Melanocyte of skin (primary cell): ENCODE data around the gene RNASE8. TPM values are rescaled to one million over a fixed set of nuclear protein-coding genes. Genes with fewer than 3 reads are reported as not detected.

Experiments
- total RNA-seq, 2 donors: library from RNA; depleted of rRNA; stranded (reverse); fragments of >200 nt; gene quantifications; 2 replicates each; pipeline ENCODE4 v1.2.3, GENCODE V29; 2012

The RNASE8 gene, protein sequence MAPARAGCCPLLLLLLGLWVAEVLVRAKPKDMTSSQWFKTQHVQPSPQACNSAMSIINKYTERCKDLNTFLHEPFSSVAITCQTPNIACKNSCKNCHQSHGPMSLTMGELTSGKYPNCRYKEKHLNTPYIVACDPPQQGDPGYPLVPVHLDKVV
- total RNA-seq: not detected

DNA sequence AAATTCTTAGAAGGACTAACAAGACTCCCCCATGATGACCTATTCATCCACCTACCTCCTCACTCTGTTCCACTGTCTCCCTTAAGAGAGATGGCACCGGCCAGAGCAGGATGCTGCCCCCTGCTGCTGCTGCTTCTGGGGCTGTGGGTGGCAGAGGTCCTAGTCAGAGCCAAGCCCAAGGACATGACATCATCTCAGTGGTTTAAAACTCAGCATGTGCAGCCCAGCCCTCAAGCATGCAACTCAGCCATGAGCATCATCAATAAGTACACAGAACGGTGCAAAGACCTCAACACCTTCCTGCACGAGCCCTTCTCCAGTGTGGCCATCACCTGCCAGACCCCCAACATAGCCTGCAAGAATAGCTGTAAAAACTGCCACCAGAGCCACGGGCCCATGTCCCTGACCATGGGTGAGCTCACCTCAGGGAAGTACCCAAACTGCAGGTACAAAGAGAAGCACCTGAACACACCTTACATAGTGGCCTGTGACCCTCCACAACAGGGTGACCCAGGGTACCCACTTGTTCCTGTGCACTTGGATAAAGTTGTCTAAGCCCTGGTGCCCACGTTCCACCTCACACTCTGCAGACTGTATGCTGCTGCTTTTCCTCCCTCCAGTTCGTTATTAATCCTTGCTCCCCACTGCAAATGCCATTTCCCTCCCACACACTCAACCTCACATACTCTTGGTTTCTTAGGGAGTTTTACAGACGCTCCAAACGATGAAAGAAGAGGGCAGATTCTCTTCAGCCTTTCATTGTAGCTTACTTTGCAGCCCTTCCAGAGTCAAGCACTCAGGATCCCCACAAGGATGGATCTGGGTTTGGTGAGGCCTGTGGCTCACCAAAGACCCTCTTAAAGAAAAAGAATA, at the start of gene RNASE8:
TSS of gene RNASE8 (plus strand) at position 20 of the 873 bp plus-strand sequence. CDS start at position 91, 71 bp downstream.

DNA sequence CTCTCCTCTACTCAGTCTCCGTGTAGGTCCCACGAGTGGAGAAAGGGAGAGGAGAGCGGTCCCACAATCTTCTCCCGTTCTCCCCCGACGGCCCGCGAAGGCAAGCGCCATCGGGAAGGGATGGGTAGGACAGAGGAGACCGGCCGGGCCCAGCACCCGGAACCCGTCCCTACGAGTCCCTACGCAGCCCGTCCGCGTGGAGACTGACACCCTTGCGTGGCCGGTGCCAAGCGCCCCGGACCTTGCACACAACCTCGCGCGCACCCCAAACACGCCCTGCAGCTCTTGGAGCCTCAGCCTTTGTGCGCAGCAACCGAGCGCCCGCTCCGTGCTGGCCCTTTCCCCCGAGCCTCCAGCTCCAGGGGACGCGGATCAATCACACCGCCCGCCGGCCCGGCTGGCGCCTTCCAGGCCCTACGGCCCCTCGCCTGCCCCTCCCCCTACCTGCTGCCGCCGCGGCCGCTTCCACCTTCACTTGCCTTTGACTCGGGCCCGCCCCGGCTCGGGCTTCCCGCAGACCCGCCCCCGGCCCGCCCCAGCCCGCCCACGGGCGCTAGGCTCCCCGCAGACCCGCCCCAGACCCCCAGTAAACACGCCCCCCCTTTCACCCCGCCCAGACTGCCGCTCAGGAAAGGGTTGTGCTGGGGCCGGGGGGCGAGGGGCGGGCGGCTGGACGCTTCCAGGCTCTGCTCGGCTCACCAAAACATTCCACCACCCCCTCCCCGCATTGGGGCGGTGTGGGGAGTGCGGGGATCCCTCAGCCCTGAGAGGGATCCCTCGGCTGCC, 32.8 kb upstream of the RNASE8 start, which contains the start of gene NDRG2:
TSS of gene NDRG2 (minus strand) at position 477 of the 786 bp plus-strand sequence. CDS start 1,746 bp downstream, outside the sequence.

DNA sequence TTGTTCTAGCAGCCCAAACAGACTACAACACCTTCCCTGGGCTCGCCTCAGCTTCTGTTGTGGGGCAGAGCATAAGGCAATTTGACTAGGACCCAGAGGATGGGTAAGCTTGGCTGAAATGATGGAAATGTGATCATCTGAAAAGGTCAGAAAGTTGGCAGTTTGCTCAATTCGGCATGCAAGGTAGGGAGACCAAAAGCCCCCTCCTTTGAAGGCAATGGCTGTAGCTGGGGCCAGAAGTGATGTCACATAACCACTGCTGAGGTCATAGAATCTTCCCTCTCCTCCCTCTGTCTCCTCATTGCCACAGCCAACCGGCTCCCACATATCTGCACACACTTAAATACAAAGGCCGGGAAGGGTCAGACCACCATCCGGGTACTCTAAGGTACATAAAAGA, 27.7 kb upstream of the RNASE8 start, which contains the start of gene TPPP2:
TSS of gene TPPP2 (plus strand) at position 301 of the 400 bp plus-strand sequence. CDS start 365 bp downstream, outside the sequence.

DNA sequence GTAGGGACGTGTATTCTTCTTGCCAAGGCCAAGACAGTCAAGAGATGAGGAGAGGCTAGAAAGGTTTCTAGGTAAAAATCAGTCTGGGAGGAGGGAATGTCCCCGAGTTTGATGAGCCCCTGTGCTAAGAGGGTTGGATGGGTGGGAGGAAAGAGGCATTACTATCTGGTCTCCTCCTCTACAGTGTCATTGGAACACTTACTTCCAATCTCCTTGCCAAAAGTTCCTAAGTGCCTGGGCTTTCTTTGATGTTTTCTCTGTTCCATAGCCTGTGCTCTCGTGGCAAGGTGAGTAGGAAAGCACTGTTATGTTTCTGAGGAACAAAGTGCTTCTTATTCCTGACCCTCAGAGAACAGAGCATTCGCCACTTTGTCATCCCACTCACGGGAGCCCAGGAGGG, 22.9 kb upstream of the RNASE8 start, which contains the start of gene RNASE13:
TSS of gene RNASE13 (minus strand) at position 101 of the 400 bp plus-strand sequence. CDS start 519 bp downstream, outside the sequence.

DNA sequence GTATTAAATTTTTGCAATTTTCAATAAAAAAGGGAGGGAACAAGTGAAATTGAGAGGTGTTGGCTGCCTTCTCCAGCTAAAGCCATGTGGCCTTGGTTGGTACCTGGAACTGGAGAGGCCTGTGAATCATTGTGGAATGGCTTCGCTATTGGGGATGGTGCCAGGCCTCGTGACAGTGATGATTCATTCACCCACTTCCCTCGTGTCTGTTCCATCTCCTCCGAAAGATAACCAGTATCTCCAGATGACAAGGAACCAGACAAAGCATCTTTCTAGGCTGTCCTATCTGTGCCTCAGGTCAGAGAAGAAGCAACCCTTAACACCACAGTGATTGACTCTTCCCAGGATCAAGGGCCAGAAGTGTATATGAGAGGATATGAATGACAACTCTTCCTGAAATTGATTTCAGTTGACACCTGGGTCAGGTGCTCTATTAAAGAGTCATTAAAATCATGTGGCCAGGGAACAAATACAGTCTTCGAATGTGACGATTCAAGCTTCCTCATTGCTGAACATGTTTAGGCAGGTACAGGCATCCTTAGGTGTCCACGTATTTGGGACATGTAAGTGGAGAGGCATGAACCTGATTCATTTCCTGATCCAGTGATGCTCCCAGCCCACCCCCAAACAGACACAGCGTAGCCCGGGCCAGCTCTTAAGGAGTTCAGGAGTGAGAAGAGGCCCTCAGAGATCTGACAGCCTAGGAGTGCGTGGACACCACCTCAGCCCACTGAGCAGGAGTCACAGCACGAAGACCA, 15.8 kb upstream of the RNASE8 start, which contains the start of gene RNASE7:
TSS of gene RNASE7 (plus strand) at position 687 of the 758 bp plus-strand sequence. CDS start 631 bp downstream, outside the sequence.

DNA sequence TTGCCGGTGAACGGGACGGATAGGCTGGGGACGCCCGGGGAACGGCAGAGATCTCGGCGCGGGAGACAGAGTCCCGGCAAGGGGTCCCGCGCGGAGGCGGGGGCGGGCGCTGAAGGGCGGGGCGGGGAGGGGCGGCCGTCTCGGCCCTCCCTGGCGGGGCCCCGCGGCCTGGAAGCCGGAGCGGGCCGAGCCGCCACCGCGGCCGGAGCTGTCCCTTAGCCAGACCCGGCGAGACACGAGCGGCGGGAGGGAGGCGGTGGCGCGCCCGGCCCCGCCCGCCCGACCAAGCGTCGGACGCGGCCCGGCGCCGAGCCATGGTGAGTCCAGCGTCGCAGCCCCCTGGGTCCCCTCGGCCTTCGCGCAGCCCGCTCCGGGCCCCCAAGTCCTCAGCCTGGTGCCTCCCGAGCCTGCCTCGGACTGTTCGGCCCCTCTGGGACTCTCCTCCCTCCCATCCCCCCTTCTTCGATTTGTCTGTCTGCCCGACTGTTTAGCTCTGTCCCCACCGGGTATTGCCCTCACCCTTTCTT, 12.5 kb downstream of the RNASE8 start, which contains the start of gene ARHGEF40:
TSS of gene ARHGEF40 (plus strand) at position 222 of the 527 bp plus-strand sequence. CDS start at position 315, 93 bp downstream.

DNA sequence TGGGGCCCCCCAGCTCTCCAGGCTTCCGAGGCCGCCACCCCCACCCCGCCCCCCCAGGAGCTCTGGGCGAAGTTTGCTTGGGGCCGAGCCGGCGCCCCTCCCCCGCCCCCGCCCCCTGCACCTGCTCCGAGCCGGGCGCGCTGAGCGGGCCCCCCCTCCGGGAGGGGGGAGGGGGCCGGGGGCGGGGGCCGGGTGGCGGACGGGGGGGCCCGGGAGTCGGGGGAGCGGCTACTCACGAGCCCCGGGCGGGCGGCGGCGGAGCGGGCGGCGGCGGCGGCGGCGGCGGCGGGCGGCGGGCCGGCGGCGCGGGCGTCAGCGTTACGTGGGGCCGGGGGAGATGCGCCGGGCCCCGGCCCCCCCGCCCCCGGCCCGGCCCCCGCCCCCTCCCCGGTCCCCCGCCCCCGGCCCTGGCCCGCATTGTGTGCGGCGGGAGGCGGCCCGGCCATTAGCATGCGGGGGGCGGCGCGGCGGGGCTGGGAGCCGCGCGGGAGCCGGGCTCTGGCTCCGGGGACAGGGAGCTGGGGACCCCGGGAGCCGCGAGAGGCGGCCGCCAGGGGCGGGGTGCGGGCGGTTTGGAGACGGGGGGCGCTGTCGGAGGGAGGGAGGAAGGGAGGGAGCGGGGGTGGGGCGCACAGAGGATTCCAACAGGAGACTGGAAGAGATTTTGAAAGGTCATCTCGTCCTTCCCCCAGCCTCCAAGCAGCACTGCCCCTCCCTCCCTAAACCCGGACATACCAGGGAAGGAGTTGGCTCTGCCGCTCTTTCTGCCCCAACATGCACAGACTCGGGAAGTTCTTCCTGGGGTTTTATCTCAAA, 40.7 kb downstream of the RNASE8 start, which contains the start of gene ZNF219:
TSS of gene ZNF219 (minus strand) at position 580 of the 816 bp plus-strand sequence. CDS start 5,064 bp downstream, outside the sequence.

DNA sequence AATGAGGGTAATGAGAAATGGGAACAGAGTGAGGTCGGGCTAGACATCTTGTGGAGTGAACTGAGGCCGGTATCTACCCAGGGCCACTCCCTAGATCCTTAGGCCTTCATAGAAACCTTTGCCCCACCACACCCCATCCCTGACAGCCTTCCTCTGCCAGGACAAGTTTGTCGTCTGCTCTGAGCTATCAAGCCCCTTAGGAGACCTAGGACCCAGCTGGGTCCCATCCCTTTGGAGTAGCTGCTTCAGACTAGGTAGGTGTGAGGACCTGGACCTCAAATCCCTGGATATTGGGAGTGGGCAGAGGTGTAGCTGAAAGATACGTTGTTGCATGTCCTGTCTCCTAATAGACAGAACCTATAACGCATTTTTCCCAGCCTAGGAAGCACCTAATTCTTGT, 43.3 kb downstream of the RNASE8 start, which contains the start of gene TMEM253:
TSS of gene TMEM253 (plus strand) at position 136 of the 400 bp plus-strand sequence. CDS start 278 bp downstream, outside the sequence.

Other genes with a start within 250 kb of the RNASE8 start
- not detected for gene RNASE3, start 166.4 kb upstream of the RNASE8 start, total RNA-seq
- not detected for gene RNASE2, start 102.3 kb upstream of the RNASE8 start, total RNA-seq
- 10 to 100 TPM; 47.8 to 67.6 TPM for gene METTL17, start 67.8 kb upstream of the RNASE8 start, total RNA-seq
- gene SLC39A2, start 58.5 kb upstream of the RNASE8 start, total RNA-seq: not detected
- 1 to 10 TPM; 2.3 to 8.9 TPM for gene NDRG2, start 32.8 kb upstream of the RNASE8 start, total RNA-seq
- gene TPPP2, start 27.6 kb upstream of the RNASE8 start, total RNA-seq: not detected
- gene RNASE13, start 23.0 kb upstream of the RNASE8 start, total RNA-seq: under 1 TPM in 1 of 2 donors, not detected in 1; under 0.01 TPM
- gene RNASE7, start 15.5 kb upstream of the RNASE8 start, total RNA-seq: not detected
- 100 to 1,000 TPM in 1 of 2 donors, 10 to 100 TPM in 1; 47.6 to 209 TPM for gene ARHGEF40, start 12.5 kb downstream of the RNASE8 start, total RNA-seq
- 10 to 100 TPM in 1 of 2 donors, 1 to 10 TPM in 1; 9.3 to 17.6 TPM for gene ZNF219, start 40.8 kb downstream of the RNASE8 start, total RNA-seq
- gene TMEM253, start 43.2 kb downstream of the RNASE8 start, total RNA-seq: under 1 TPM; under 0.01 to 1.00 TPM
- gene OR5AU1, start 98.2 kb downstream of the RNASE8 start, total RNA-seq: under 1 TPM in 1 of 2 donors, not detected in 1; under 0.01 TPM
- gene HNRNPC, start 211.6 kb downstream of the RNASE8 start, total RNA-seq: 100 to 1,000 TPM; 512 to 752 TPM
- gene RPGRIP1, start 222.3 kb downstream of the RNASE8 start, total RNA-seq: under 1 TPM in 1 of 2 donors, not detected in 1; 0.34 TPM